ENCODE results near the gene CAP2. TPM values are rescaled to one million over a fixed set of nuclear protein-coding genes. Genes with fewer than 3 reads are reported as not detected.

The CAP2 gene
- total and polyA plus RNA-seq, 11 donors = 61.3 to 187 (median 126) TPM

DNA sequence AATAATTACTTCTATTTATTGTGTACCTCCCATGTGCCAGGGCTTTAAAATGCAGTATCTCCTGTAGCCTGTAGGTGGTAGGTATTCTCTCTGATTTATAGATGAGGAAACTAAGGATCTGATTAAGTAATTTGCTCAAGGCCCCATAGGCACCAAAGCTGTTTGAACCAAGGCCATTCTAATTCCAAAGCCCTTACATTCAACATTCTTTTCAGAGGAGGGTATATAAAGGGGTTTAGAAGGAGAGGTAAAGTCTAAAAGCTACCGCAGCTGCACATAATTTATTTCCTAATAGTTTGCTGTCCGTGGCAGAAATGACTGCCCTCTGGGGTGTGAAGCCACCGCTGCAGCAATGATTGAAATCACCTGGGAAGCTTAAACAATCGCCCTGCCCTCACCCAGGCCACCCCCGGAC lies 111.7 kb downstream of the CAP2 start:
- intact Hi-C loops (cut with DNase I) = no loop called here
- ATAC-seq (no peak), DNase-seq (no peak)
- Histone ChIP-seq H3K27ac (peak overlapping the region in 1 of 12 donors; percentile 39), H3K36me3 (peaks cover 0 to 17% (median 0%) of the 10 kb centered on the region in 9 donors), H3K9me3 (peaks cover 0 to 4% (median 0%) of the 10 kb centered on the region in 12 donors), H3K4me1 (peaks cover 0 to 7% (median 0%) of the 10 kb centered on the region in 12 donors), H3K27me3 (no peaks in the 10 kb centered on the region), H3K4me3 (no peak overlapping the region)
- TF ChIP-seq, protein P1, sequence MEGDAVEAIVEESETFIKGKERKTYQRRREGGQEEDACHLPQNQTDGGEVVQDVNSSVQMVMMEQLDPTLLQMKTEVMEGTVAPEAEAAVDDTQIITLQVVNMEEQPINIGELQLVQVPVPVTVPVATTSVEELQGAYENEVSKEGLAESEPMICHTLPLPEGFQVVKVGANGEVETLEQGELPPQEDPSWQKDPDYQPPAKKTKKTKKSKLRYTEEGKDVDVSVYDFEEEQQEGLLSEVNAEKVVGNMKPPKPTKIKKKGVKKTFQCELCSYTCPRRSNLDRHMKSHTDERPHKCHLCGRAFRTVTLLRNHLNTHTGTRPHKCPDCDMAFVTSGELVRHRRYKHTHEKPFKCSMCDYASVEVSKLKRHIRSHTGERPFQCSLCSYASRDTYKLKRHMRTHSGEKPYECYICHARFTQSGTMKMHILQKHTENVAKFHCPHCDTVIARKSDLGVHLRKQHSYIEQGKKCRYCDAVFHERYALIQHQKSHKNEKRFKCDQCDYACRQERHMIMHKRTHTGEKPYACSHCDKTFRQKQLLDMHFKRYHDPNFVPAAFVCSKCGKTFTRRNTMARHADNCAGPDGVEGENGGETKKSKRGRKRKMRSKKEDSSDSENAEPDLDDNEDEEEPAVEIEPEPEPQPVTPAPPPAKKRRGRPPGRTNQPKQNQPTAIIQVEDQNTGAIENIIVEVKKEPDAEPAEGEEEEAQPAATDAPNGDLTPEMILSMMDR (IDR thresholded peaks at IDR 0.05) = peak in 3 of 12 donors; percentile 7 to 29 (median 8)
- TF ChIP-seq POLR2A (IDR thresholded peaks at IDR 0.05) = no peak
- WGBS, 4 donors = 78 to 89% (median 88%) methylated on average over 5 of the region's 5 CpGs

DNA sequence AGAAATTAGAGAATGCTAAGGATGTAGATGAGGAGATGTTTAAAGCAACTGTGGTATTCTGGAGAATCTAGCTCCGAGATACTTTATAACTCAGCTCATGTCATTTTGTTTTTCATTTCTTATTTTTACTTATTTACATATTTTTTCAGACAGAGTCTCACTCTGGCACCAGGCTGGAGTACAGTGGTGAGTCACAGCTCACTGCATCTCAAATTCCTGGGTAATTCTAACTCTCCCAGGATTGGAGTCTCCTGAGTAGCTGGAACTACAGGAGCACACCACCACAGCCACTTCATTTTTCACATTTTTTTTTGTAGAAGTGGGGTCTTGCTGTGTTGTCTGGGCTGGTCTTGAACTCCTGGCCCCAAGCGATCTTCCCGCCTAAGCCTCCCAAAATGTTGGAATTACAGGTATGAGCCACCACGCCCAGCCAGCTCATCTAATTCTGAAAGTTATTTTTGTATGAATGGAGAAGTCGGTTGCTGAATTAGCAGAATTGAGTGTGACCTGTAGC lies 112.4 kb downstream of the CAP2 start:
- DNase-seq (no peak), ATAC-seq (no peak)
- Histone ChIP-seq H3K4me3 (no peak overlapping the region), H3K4me1 (peaks cover 0 to 7% (median 0%) of the 10 kb centered on the region in 12 donors), H3K27me3 (no peaks in the 10 kb centered on the region), H3K36me3 (peaks cover 0 to 17% (median 0%) of the 10 kb centered on the region in 9 donors), H3K9me3 (peaks cover 0 to 4% (median 0%) of the 10 kb centered on the region in 12 donors), H3K27ac (peak overlapping the region in 1 of 12 donors; percentile 39)
- 86 to 96% (median 94%) methylated on average over 5 of the region's 5 CpGs for WGBS, 4 donors
- intact Hi-C loops (cut with DNase I) = no loop called here
- TF ChIP-seq, protein P1 (IDR thresholded peaks at IDR 0.05) = no peak
- TF ChIP-seq POLR2A (IDR thresholded peaks at IDR 0.05) = no peak

DNA sequence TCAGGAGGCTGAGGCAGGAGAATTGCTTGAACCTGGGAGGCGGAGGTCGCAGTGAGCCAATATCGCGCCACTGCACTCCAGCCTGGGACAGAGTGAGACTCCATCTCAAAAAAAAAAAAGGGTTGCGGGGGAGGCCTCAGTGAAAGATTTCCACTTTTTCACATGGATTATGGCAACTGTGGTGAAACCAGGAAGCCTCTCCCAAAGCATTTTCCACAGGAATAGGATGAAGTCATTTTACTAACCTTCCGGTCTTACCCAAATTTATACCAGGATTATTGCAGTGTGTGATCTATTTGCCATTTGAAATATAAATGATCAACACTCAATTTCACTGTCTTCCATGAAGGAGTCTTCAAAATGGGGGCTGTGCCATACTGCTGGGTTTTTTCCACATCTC lies 113.1 kb downstream of the CAP2 start:
- no peaks in the 10 kb centered on the region for H3K27me3 ChIP-seq
- H3K4me1 ChIP-seq = peaks cover 0 to 7% (median 0%) of the 10 kb centered on the region in 12 donors
- intact Hi-C loops (cut with DNase I) = no loop called here
- ATAC-seq = no peak
- no peak for DNase-seq
- H3K27ac ChIP-seq = peak overlapping the region in 1 of 12 donors; percentile 33
- H3K9me3 ChIP-seq = peaks cover 0 to 4% (median 0%) of the 10 kb centered on the region in 12 donors
- TF ChIP-seq POLR2A (IDR thresholded peaks at IDR 0.05) = no peak
- TF ChIP-seq, protein P1 (IDR thresholded peaks at IDR 0.05) = no peak
- 92 to 98% (median 94%) methylated on average over 6 of the region's 6 CpGs for WGBS, 4 donors
- H3K36me3 ChIP-seq = peaks cover 0 to 22% (median 0%) of the 10 kb centered on the region in 9 donors
- no peak overlapping the region for H3K4me3 ChIP-seq

DNA sequence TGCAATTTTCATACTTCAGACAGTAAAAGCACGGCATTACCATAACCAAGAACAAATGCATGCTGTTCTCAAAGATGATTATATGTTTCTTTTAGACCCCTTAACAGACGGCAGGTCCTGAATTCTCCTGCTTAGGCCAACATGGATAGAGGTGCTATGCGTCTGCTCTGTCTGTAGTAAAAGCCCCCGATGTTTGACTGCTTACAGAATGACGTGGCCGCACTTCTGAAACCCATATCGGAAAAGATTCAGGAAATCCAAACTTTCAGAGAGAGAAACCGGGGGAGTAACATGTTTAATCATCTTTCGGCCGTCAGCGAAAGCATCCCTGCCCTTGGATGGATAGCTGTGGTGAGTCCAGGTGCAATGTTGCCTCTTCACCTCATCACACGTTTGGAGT lies 113.6 kb downstream of the CAP2 start:
- Histone ChIP-seq H3K27ac (no peak overlapping the region), H3K4me1 (peaks cover 0 to 6% (median 0%) of the 10 kb centered on the region in 12 donors), H3K36me3 (peaks cover 0 to 26% (median 0%) of the 10 kb centered on the region in 9 donors), H3K9me3 (peaks cover 0 to 4% (median 0%) of the 10 kb centered on the region in 12 donors), H3K27me3 (no peaks in the 10 kb centered on the region), H3K4me3 (no peak overlapping the region)
- TF ChIP-seq, protein P1 (IDR thresholded peaks at IDR 0.05) = no peak
- TF ChIP-seq POLR2A (IDR thresholded peaks at IDR 0.05) = no peak
- DNase-seq (no peak), ATAC-seq (no peak)
- 76 to 83% (median 81%) methylated on average over 12 of the region's 12 CpGs for WGBS, 4 donors
- intact Hi-C loops (cut with DNase I) = no loop called here
